Transverse colon (tissue), 4 donors: ENCODE data around the gene HDAC7. TPM values are rescaled to one million over a fixed set of nuclear protein-coding genes. Genes with fewer than 3 reads are reported as not detected.
A peak's percentile ranks its signal among the peaks of the same experiment; 100 is the strongest.

Experiments used
- DNase-seq: peaks from one replicate; pipeline ENCODE4 v3.0.0-alpha.2; 2019
- H3K27ac ChIP-seq, 4 donors: fragments of 200-600 bp; sonication (generic); 2 replicates each; pipeline ENCODE4 v1.5.1; 2016 to 2018; ENCODE audit warnings: inconsistent platforms in 4 of 4
- H3K27me3 ChIP-seq: fragments of 200-600 bp; sonication (generic); 2 replicates; pipeline ENCODE4 v1.5.1; 2017; ENCODE audit warnings: inconsistent platforms
- H3K36me3 ChIP-seq, 4 donors: fragments of 200-600 bp; sonication (generic); 2 replicates each; pipeline ENCODE4 v1.5.1; 2017 to 2019; ENCODE audit warnings: inconsistent platforms in 4 of 4
- H3K4me1 ChIP-seq, 4 donors: fragments of 200-600 bp; sonication (generic); 2 replicates each; pipeline ENCODE4 v1.5.1; 2017 to 2020; ENCODE audit warnings: inconsistent platforms in 4 of 4
- H3K4me3 ChIP-seq, 4 donors: fragments of 200-600 bp; sonication (generic); 1 replicate in 1 of 4; 2 replicates in 3 of 4; pipeline versions ENCODE4 v1.5.1 to v1.6.1; 2017 to 2019; ENCODE audit warnings: inconsistent platforms in 4 of 4
- H3K9me3 ChIP-seq, 2 donors: fragments of 200-600 bp; sonication (generic); 2 replicates each; pipeline ENCODE4 v1.5.1; 2017 to 2019; ENCODE audit warnings: inconsistent platforms in 2 of 2
- CTCF ChIP-seq, 5 experiments: fragments of 200-600 bp in 3 of 5; fragments of 450-650 bp in 2 of 5; sonication (generic) in 3 of 5; IDR thresholded peaks; 1 replicate in 2 of 5; 2 replicates in 3 of 5; pipeline ENCODE4 v1.5.1; 2016 to 2017; ENCODE audit warnings: antibody characterized with exemption in 5 of 5, inconsistent platforms in 3 of 5, mild to moderate bottlenecking in 2 of 5, moderate library complexity in 1 of 5
- EP300 ChIP-seq: sonication (generic); formaldehyde crosslinking; IDR thresholded peaks from one replicate; pipeline ENCODE4 v1.6.1; 2017; ENCODE audit warnings: antibody characterized with exemption, low read depth
- POLR2A ChIP-seq: fragments of 450-650 bp; IDR thresholded peaks from one replicate; pipeline ENCODE4 v1.6.1; 2016; ENCODE audit warnings: antibody characterized with exemption, mild to moderate bottlenecking, moderate library complexity
- POLR2AphosphoS5 ChIP-seq, 3 donors: sonication (generic); formaldehyde crosslinking; IDR thresholded peaks; one replicate each; pipeline ENCODE4 v1.6.1; 2016; ENCODE audit warnings: antibody characterized with exemption in 3 of 3
- WGBS, 2 donors: methylation state at CpG; one replicate each; pipeline ENCODE4 v1.1.5; 2018; ENCODE audit warnings: low coverage in 1 of 2; 5-methylcytosine and 5-hydroxymethylcytosine counted together
- in situ Hi-C, 4 donors: fragments of 200-750 bp; cut with MboI; loops; one replicate each; pipeline versions ENCODE4 v1.15.0 to v1.15.1; 2017; ENCODE audit warnings: low sequenced_read_pairs in 3 of 4, low pct_ligation_motif_present in 1 of 4, low pct_unique_long_range_greater_than_20kb in 1 of 4
- intact Hi-C: fragments of 100-400 bp; cut with DNase I; formaldehyde crosslinking; loops from one replicate; pipeline ENCODE4 v1.15.1; 2023; ENCODE audit warnings: low total_unique reads
- total RNA-seq, 4 donors: library from RNA; depleted of rRNA; stranded (reverse); fragments of >200 nt; gene quantifications; one replicate each; pipeline ENCODE4 v1.1.0, GENCODE V29; 2016

Gene HDAC7
- total RNA-seq, 4 donors from 2014 or later = 19.4 to 133 (median 28.3) TPM

- Histone ChIP-seq H3K27me3 (no peaks in the 10 kb centered on the region), H3K27ac (peak overlapping the region; percentile 93 to 97 (median 96)), H3K9me3 (no peaks in the 10 kb centered on the region), H3K36me3 (no peaks in the 10 kb centered on the region), H3K4me3 (peak overlapping the region; percentile 5 to 52 (median 32)), H3K4me1 (peaks cover 53 to 94% (median 90%) of the 10 kb centered on the region in 4 donors)
- intact Hi-C loops (no loop called here), in situ Hi-C loops (no loop called here)
- DNase-seq = peak; percentile 49
- WGBS, 2 donors = 42% methylated on average over 8 of the region's 9 CpGs; no CpG with 5 or more reads in 1 of the 2 donors
- TF ChIP-seq POLR2AphosphoS5 (IDR thresholded peaks at IDR 0.05) (no peak), POLR2A (no peak), CTCF (IDR thresholded peaks at IDR 0.05) (no peak), EP300 (no peak)
Measured at GRCh38 chr12:47813511-47814196, 6.0 kb downstream of the HDAC7 start.

- H3K4me3 ChIP-seq = peak overlapping the region; percentile 6 to 52 (median 32)
- in situ Hi-C loops (no loop called here), intact Hi-C loops (no loop called here)
- DNase-seq = peak; percentile 89
- TF ChIP-seq EP300 (no peak), POLR2A (peak; percentile 57), CTCF (IDR thresholded peaks at IDR 0.05) (peak in 1 of 5 experiments; percentile 16), POLR2AphosphoS5 (IDR thresholded peaks at IDR 0.05) (peak; percentile 67 to 70 (median 70))
- 0 to 1% methylated on average over 7 to 37 of the region's 37 CpGs for WGBS, 2 donors
- H3K27me3 ChIP-seq = no peaks in the 10 kb centered on the region
- H3K9me3 ChIP-seq = no peaks in the 10 kb centered on the region
- peaks cover 56 to 96% (median 90%) of the 10 kb centered on the region in 4 donors for H3K4me1 ChIP-seq
- H3K27ac ChIP-seq = peak overlapping the region; percentile 93 to 97 (median 96)
- no peaks in the 10 kb centered on the region for H3K36me3 ChIP-seq
Measured at GRCh38 chr12:47812797-47813510, 6.7 kb downstream of the HDAC7 start.

GRCh38 chr12:47811581-47812484 lies 7.9 kb downstream of the HDAC7 start:
- 59 to 80% methylated on average over 2 to 14 of the region's 14 CpGs for WGBS, 2 donors

More at GRCh38 chr12:47811581-47812484, 7.9 kb downstream of the HDAC7 start:
- Histone ChIP-seq H3K9me3 (no peaks in the 10 kb centered on the region), H3K4me3 (peak overlapping the region in 2 of 4 donors; percentile 30 to 35), H3K4me1 (peaks cover 66 to 96% (median 89%) of the 10 kb centered on the region in 4 donors), H3K36me3 (no peaks in the 10 kb centered on the region), H3K27ac (peak overlapping the region; percentile 93 to 97 (median 96)), H3K27me3 (no peaks in the 10 kb centered on the region)
- peak; percentile 31 for DNase-seq
- peak; percentile 48 for TF ChIP-seq EP300
- peak in 2 of 3 donors; percentile 14 to 49 for TF ChIP-seq POLR2AphosphoS5 (IDR thresholded peaks at IDR 0.05)
- TF ChIP-seq POLR2A = no peak
- no peak for TF ChIP-seq CTCF (IDR thresholded peaks at IDR 0.05)
- in situ Hi-C loops = no loop called here
- intact Hi-C loops = no loop called here
